A549 (cell line): Measurements from ENCODE around the gene NXNL1. TPM values are rescaled to one million over a fixed set of nuclear protein-coding genes. Genes with fewer than 3 reads are reported as not detected.

Experiments used
- ATAC-seq, 2 experiments: fragments of 200-7000 bp in 1 of 2; fragments of >200 bp in 1 of 2; cut with Nextera tagmentation in 1 of 2; cut with Tn5 transposase in 1 of 2; 3 replicates each; pipeline versions ENCODE4 v1.8.0 to v1.9.1; 2018 to 2020; ENCODE audit warnings: mild to moderate bottlenecking in 1 of 2, moderate library complexity in 1 of 2
- CTCF ChIA-PET: fragments of 300-600 bp; sonication (Branson Sonifier 250); formaldehyde crosslinking; extraction: SDS; loops from one replicate; lab custom pipeline; 2021; ENCODE audit warnings: antibody characterized with exemption, inconsistent platforms; lab: Yijun Ruan, JAX
- POLR2A ChIA-PET: fragments of 350-600 bp; formaldehyde crosslinking; extraction: SDS; loops from one replicate; lab custom pipeline; 2021; ENCODE audit warnings: antibody characterized with exemption, inconsistent platforms; lab: Yijun Ruan, JAX
- DNase-seq, 2 experiments: peaks; one replicate each; pipeline versions ENCODE4 v3.0.0 to v3.0.0-alpha.2; 2011 to 2016; ENCODE audit warnings: low read depth in 1 of 2, low spot score in 1 of 2
- FAIRE-seq: peaks from 2 replicates; lab custom pipeline; 2011; peaks lifted over from hg19 to GRCh38; lab: Jason Lieb, UNC
- H3K27ac ChIP-seq, 2 experiments: fragments of >200 bp; sonication (Bioruptor Twin); formaldehyde crosslinking; 3 replicates each; pipeline ENCODE4 v1.5.1; 2016 to 2017
- H3K4me1 ChIP-seq: fragments of >200 bp; sonication (Bioruptor Twin); formaldehyde crosslinking; 3 replicates; pipeline ENCODE4 v1.6.1; 2016
- H3K4me2 ChIP-seq: fragments of >200 bp; sonication (Bioruptor Twin); formaldehyde crosslinking; 3 replicates; pipeline ENCODE4 v1.6.1; 2016
- H3K4me3 ChIP-seq: fragments of >200 bp; sonication (Bioruptor Twin); formaldehyde crosslinking; 3 replicates; pipeline ENCODE4 v1.5.1; 2016
- H3K9me3 ChIP-seq: fragments of >200 bp; sonication (Bioruptor Twin); formaldehyde crosslinking; 3 replicates; pipeline ENCODE4 v1.6.1; 2016
- BCL3 ChIP-seq: fragments of >200 bp; sonication (Bioruptor Twin); formaldehyde crosslinking; IDR thresholded peaks from 3 replicates; pipeline ENCODE4 v1.6.1; 2016
- CBX8 ChIP-seq: fragments of 200-600 bp; sonication (generic); IDR thresholded peaks from 2 replicates; pipeline ENCODE4 v1.6.1; 2016
- CEBPB ChIP-seq, 2 experiments: fragments of >200 bp in 1 of 2; sonication (Bioruptor Twin) in 1 of 2; formaldehyde crosslinking in 1 of 2; IDR thresholded peaks; 2 replicates each; pipeline ENCODE4 v1.6.1; 2012 to 2016
- CHD2 ChIP-seq: fragments of 150-350 bp; IDR thresholded peaks from 2 replicates; pipeline ENCODE4 v1.6.1; 2014; ENCODE audit warnings: low read length; ENCODE audit not compliant: partially characterized antibody
- EHF ChIP-seq: fragments of 250-450 bp; sonication (Bioruptor Pico); IDR thresholded peaks from 2 replicates; pipeline ENCODE4 v1.5.0; 2020; ENCODE audit warnings: mild to moderate bottlenecking
- ESRRA ChIP-seq: fragments of 150-350 bp; IDR thresholded peaks from 2 replicates; pipeline ENCODE4 v1.6.1; 2014; ENCODE audit warnings: mild to moderate bottlenecking, low read length, borderline replicate concordance
- FOSL2 ChIP-seq, 2 experiments: fragments of 450-650 bp in 1 of 2; fragments of >200 bp in 1 of 2; sonication (Bioruptor Twin) in 1 of 2; formaldehyde crosslinking; IDR thresholded peaks; 2 replicates each; pipeline versions ENCODE4 v1.5.0 to v1.6.1; 2016 to 2020; ENCODE audit warnings: mild to moderate bottlenecking in 1 of 2, moderate library complexity in 1 of 2
- FOXS1 ChIP-seq: fragments of 250-450 bp; sonication (Bioruptor Pico); IDR thresholded peaks from 2 replicates; pipeline ENCODE4 v1.5.0; 2020; ENCODE audit warnings: mild to moderate bottlenecking, moderate library complexity
- HDAC2 ChIP-seq: fragments of 200-600 bp; sonication (generic); IDR thresholded peaks from 2 replicates; pipeline ENCODE4 v1.6.1; 2016
- HEYL ChIP-seq: fragments of 250-450 bp; sonication (Bioruptor Pico); IDR thresholded peaks from 2 replicates; pipeline ENCODE4 v1.8.0; 2021; ENCODE audit warnings: mild to moderate bottlenecking, moderate library complexity
- JUN ChIP-seq, 2 experiments: fragments of >200 bp; sonication (Bioruptor Twin); formaldehyde crosslinking; IDR thresholded peaks; 2 replicates in 1 of 2; 3 replicates in 1 of 2; pipeline ENCODE4 v1.6.1; 2016 to 2017
- JUNB ChIP-seq: fragments of >200 bp; sonication (Bioruptor Twin); formaldehyde crosslinking; IDR thresholded peaks from 2 replicates; pipeline ENCODE4 v1.6.1; 2016
- MYC ChIP-seq: IDR thresholded peaks from 2 replicates; pipeline ENCODE4 v1.6.1; 2012; ENCODE audit warnings: mild to moderate bottlenecking, inconsistent platforms, low read length, improper control_type of control experiment, borderline replicate concordance
- POLR2A ChIP-seq: IDR thresholded peaks from 2 replicates; pipeline ENCODE4 v1.6.1; 2012; ENCODE audit warnings: mild to moderate bottlenecking, low read length
- RAD21 ChIP-seq, 2 experiments: fragments of >200 bp in 1 of 2; sonication (Bioruptor Twin) in 1 of 2; formaldehyde crosslinking in 1 of 2; IDR thresholded peaks in 1 of 2; conservative IDR thresholded peaks in 1 of 2; 2 replicates in 1 of 2; 3 replicates in 1 of 2; pipeline ENCODE4 v1.6.1; 2012 to 2018; ENCODE audit warnings: inconsistent platforms in 1 of 2
- RARB ChIP-seq: fragments of 250-450 bp; sonication (Bioruptor Pico); IDR thresholded peaks from 2 replicates; pipeline ENCODE4 v1.8.0; 2021; ENCODE audit warnings: mild to moderate bottlenecking, moderate library complexity
- RCOR1 ChIP-seq: fragments of 150-350 bp; IDR thresholded peaks from 2 replicates; pipeline ENCODE4 v1.6.1; 2014; ENCODE audit warnings: antibody characterized with exemption, low read length, low read depth
- RFX5 ChIP-seq: fragments of 450-650 bp; IDR thresholded peaks from 2 replicates; pipeline ENCODE4 v1.7.1; 2014; ENCODE audit warnings: antibody characterized with exemption, mild to moderate bottlenecking, moderate library complexity
- RNF2 ChIP-seq: fragments of 200-600 bp; sonication (generic); IDR thresholded peaks from 2 replicates; pipeline ENCODE4 v1.6.1; 2016; ENCODE audit warnings: low read depth, mild to moderate bottlenecking, antibody characterized with exemption, moderate library complexity, borderline replicate concordance
- SMC3 ChIP-seq: fragments of >200 bp; sonication (Bioruptor Twin); formaldehyde crosslinking; IDR thresholded peaks from 3 replicates; pipeline ENCODE4 v1.6.1; 2018; ENCODE audit warnings: inconsistent platforms
- SREBF2 ChIP-seq: fragments of 450-650 bp; IDR thresholded peaks from 2 replicates; pipeline ENCODE4 v1.6.1; 2014; ENCODE audit warnings: mild to moderate bottlenecking, moderate library complexity
- TP53 ChIP-seq: fragments of 250-450 bp; sonication (Bioruptor Pico); IDR thresholded peaks from 2 replicates; pipeline ENCODE4 v1.5.0; 2021; ENCODE audit warnings: mild to moderate bottlenecking, moderate library complexity
- ZFP36 ChIP-seq: fragments of 450-650 bp; IDR thresholded peaks from 2 replicates; pipeline ENCODE4 v1.6.1; 2014; ENCODE audit warnings: borderline replicate concordance; ENCODE audit not compliant: partially characterized antibody
- ZNF302 ChIP-seq: fragments of 250-450 bp; sonication (Bioruptor Pico); IDR thresholded peaks from 2 replicates; pipeline ENCODE4 v1.9.0; 2021; ENCODE audit warnings: inconsistent platforms, mild to moderate bottlenecking, moderate library complexity
- WGBS: methylation state at CpG from one replicate; pipeline ENCODE4 v1.1.6; 2017; ENCODE audit errors: missing lambda C conversion rate; 5-methylcytosine and 5-hydroxymethylcytosine counted together
- polyA plus RNA-seq, 4 experiments: library from polyadenylated mRNA; depleted of rRNA in 3 of 4; stranded (reverse); fragments of >200 nt; fragmentation: RNase III in 1 of 4; extraction: RNeasy Plus Mini Kit Qiagen cat#74134 plus additional on column Dnase treatment in 1 of 4; gene quantifications; 2 replicates in 3 of 4; 3 replicates in 1 of 4; pipeline ENCODE4 v1.2.3, GENCODE V29; 2011 to 2017
- TF ChIP-seq, protein P1 (sequence below): fragments of 450-650 bp; IDR thresholded peaks from 2 replicates; pipeline ENCODE4 v1.6.1; 2014; ENCODE audit warnings: antibody characterized with exemption
- TF ChIP-seq, protein P2 (sequence below): IDR thresholded peaks from 2 replicates; pipeline ENCODE4 v1.6.1; 2012
- TF ChIP-seq, protein P3 (sequence below): IDR thresholded peaks from 2 replicates; pipeline ENCODE4 v1.6.1; 2012; ENCODE audit warnings: low read depth, borderline replicate concordance
- TF ChIP-seq, protein P4 (sequence below): fragments of 250-450 bp; sonication (Bioruptor Pico); IDR thresholded peaks from 2 replicates; pipeline ENCODE4 v1.5.0; 2020; ENCODE audit warnings: low read depth, mild to moderate bottlenecking, moderate library complexity
- TF ChIP-seq, protein P5 (sequence below): fragments of 250-450 bp; sonication (Bioruptor Pico); IDR thresholded peaks from 2 replicates; pipeline ENCODE4 v1.5.0; 2021; ENCODE audit warnings: mild to moderate bottlenecking, moderate library complexity, borderline replicate concordance

Gene NXNL1
- polyA plus RNA-seq, 2 of the 4 experiments (the other 2 are of a cell fraction): not detected

GRCh38 chr19:17419154-17419620, 41.5 kb downstream of the NXNL1 start:
- ChIA-PET CTCF (interaction anchor here (1.0 to 1.6 kb wide), 4 partner anchors 9 to 33 kb away, joined by 3 to 6 read pairs (median 6); partner anchors contain the start of genes CCDC194 and TMEM221), POLR2A (interaction anchor here (0.7 to 1.2 kb wide), 6 partner anchors 8 to 440 kb away, joined by 3 to 5 read pairs (median 3); partner anchors contain the start of genes GTPBP3, RPL18A and TMEM221)
- ATAC-seq: no peak
- Histone ChIP-seq H3K4me3 (peak overlapping the region; percentile 52), H3K9me3 (no peaks in the 10 kb centered on the region), H3K27ac (peak overlapping the region; percentile 72 to 90), H3K4me1 (0 out of 3 replicates have a peak, but pooled peaks cover 4% of the 10 kb centered on the region), H3K4me2 (peak overlapping the region; percentile 73)
- TF ChIP-seq CEBPB (IDR thresholded peaks at IDR 0.05): no peak
- TF ChIP-seq ZFP36: no peak
- TF ChIP-seq BCL3: no peak
- TF ChIP-seq, protein P1, sequence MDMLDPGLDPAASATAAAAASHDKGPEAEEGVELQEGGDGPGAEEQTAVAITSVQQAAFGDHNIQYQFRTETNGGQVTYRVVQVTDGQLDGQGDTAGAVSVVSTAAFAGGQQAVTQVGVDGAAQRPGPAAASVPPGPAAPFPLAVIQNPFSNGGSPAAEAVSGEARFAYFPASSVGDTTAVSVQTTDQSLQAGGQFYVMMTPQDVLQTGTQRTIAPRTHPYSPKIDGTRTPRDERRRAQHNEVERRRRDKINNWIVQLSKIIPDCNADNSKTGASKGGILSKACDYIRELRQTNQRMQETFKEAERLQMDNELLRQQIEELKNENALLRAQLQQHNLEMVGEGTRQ: no peak
- no peak for TF ChIP-seq HDAC2
- no peak for TF ChIP-seq JUN (IDR thresholded peaks at IDR 0.05)
- TF ChIP-seq RFX5: no peak
- TF ChIP-seq, protein P2, sequence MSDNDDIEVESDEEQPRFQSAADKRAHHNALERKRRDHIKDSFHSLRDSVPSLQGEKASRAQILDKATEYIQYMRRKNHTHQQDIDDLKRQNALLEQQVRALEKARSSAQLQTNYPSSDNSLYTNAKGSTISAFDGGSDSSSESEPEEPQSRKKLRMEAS: no peak
- TF ChIP-seq, protein P3, sequence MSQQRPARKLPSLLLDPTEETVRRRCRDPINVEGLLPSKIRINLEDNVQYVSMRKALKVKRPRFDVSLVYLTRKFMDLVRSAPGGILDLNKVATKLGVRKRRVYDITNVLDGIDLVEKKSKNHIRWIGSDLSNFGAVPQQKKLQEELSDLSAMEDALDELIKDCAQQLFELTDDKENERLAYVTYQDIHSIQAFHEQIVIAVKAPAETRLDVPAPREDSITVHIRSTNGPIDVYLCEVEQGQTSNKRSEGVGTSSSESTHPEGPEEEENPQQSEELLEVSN: no peak
- no peak for TF ChIP-seq RARB (CRISPR knock-in tag)
- TF ChIP-seq JUNB: no peak
- TF ChIP-seq RAD21 (conservative IDR thresholded peaks at IDR 0.05 in 1 of 2, IDR thresholded peaks at IDR 0.05 in 1 of 2): no peak
- TF ChIP-seq, protein P4, sequence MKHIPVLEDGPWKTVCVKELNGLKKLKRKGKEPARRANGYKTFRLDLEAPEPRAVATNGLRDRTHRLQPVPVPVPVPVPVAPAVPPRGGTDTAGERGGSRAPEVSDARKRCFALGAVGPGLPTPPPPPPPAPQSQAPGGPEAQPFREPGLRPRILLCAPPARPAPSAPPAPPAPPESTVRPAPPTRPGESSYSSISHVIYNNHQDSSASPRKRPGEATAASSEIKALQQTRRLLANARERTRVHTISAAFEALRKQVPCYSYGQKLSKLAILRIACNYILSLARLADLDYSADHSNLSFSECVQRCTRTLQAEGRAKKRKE (CRISPR knock-in tag): no peak
- TF ChIP-seq TP53 (CRISPR knock-in tag): no peak
- no peak for TF ChIP-seq FOSL2 (IDR thresholded peaks at IDR 0.05)
- TF ChIP-seq FOSL2 (CRISPR knock-in tag; IDR thresholded peaks at IDR 0.05): no peak
- TF ChIP-seq, protein P5, sequence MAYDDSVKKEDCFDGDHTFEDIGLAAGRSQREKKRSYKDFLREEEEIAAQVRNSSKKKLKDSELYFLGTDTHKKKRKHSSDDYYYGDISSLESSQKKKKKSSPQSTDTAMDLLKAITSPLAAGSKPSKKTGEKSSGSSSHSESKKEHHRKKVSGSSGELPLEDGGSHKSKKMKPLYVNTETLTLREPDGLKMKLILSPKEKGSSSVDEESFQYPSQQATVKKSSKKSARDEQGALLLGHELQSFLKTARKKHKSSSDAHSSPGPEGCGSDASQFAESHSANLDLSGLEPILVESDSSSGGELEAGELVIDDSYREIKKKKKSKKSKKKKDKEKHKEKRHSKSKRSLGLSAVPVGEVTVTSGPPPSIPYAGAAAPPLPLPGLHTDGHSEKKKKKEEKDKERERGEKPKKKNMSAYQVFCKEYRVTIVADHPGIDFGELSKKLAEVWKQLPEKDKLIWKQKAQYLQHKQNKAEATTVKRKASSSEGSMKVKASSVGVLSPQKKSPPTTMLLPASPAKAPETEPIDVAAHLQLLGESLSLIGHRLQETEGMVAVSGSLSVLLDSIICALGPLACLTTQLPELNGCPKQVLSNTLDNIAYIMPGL: no peak
- no peak for TF ChIP-seq SREBF2
- no peak for TF ChIP-seq POLR2A
- FAIRE-seq: no peak
- WGBS: under 1% methylated on average over 8 of the region's 8 CpGs
- no peak for DNase-seq

- no peak for ATAC-seq
- peak overlapping the region; percentile 52; the same call in 2 of the 3 replicates for H3K4me3 ChIP-seq
- peak overlapping the region; percentile 73 for H3K4me2 ChIP-seq
- ChIA-PET CTCF (interaction anchor here (1.4 kb wide), 1 partner anchor 10 kb away, joined by 3 read pairs; no protein-coding TSS in a partner anchor), POLR2A (interaction anchor here (1.0 kb wide), 1 partner anchor 441 kb away, joined by 3 read pairs; the partner anchor contains the start of gene RPL18A)
- DNase-seq: no peak
- peak overlapping the region; percentile 72 to 90 for H3K27ac ChIP-seq
- no peaks in the 10 kb centered on the region for H3K9me3 ChIP-seq
- FAIRE-seq: no peak
- WGBS: 62% methylated on average over 3 of the region's 3 CpGs
- H3K4me1 ChIP-seq: 0 out of 3 replicates have a peak, but pooled peaks cover 4% of the 10 kb centered on the region
- TF ChIP-seq CBX8 (no peak), MYC (no peak), CHD2 (no peak), SMC3 (no peak), ESRRA (no peak), EHF (CRISPR knock-in tag) (no peak), TP53 (CRISPR knock-in tag) (no peak), HEYL (CRISPR knock-in tag) (no peak), RCOR1 (no peak), BCL3 (no peak), CEBPB (IDR thresholded peaks at IDR 0.05) (no peak), JUN (IDR thresholded peaks at IDR 0.05) (no peak), ZNF302 (CRISPR knock-in tag) (no peak), FOXS1 (no peak), RNF2 (no peak)
- TF ChIP-seq, protein P2: no peak
- TF ChIP-seq, protein P1: no peak
Measured at GRCh38 chr19:17418710-17419109, 42.0 kb downstream of the NXNL1 start.
